Stimulated activated CD4-positive, alpha-beta T cell treated with anti-CD3 and anti-CD28 coated beads, Interleukin-15, amount 100 ng/mL, for 48 hours (primary cell): ENCODE data around the gene BAG2.

Source experiments
- DNase-seq, 2 donors: peaks; one replicate each; pipeline ENCODE4 v3.0.0-alpha.2; 2020; ENCODE audit warnings: low read depth in 2 of 2

Gene BAG2

DNA sequence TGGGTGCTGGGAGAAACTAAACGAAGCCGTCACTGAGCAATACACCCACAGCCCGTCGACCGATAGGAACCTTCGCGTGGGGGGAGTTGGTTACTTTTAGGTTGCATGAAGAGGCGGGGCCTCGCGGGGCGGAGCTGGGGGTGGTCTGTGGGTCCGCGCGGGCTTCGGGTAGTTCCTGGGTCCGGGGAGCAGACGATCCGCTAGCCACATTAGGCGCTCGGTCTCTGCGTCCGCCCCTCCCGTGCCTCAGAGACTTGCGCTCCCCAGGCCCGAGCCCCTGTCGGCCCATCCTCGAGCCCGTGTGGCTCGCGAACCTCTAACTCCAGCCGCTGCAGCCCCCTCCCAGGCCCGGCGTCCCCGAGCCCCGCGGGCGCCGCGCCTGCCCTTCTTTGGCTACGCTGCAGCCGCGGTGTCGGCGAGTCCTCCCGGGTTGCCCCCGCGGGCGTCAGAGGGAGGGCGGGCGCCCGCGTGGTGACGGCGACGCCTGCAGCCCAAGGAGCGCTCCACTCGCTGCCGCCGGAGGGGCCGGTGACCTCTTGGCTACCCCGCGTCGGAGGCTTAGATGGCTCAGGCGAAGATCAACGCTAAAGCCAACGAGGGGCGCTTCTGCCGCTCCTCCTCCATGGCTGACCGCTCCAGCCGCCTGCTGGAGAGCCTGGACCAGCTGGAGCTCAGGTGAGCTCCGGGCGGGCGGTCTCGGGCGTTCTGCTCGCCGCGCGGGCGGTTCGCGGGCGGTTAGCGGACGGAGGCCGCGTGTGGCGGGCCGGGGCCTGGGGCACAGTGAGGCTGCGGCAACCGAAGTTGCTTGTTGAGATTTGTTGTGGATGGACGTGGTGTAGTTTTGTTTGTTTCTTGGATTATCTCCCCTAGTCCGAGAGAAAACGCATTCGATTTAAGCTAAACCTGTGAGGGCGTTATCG, at the start of gene BAG2:
TSS of gene BAG2 (plus strand) at position 191 of the 920 bp plus-strand sequence. CDS start at position 563, 372 bp downstream.
- peak; percentile 88 to 89 for DNase-seq

DNA sequence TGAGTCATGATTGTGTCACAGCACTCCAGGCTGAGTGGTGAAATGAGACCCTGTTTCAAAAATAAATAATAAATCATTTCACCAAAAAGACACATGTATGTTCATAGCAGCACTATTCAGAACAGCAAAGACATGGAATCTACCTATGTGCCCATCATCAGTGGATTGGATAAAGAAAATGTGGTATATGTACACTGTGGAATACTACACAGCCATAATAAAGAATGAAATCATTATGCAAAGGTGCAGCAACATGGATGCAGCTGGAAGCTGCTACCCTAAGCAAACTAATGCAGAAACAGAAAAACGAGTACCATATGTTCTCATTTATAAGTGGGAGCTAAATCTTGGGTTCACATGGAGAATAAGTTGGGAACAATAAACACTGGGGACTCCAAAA, 49.0 kb upstream of the BAG2 start:
- DNase-seq: no peak

DNA sequence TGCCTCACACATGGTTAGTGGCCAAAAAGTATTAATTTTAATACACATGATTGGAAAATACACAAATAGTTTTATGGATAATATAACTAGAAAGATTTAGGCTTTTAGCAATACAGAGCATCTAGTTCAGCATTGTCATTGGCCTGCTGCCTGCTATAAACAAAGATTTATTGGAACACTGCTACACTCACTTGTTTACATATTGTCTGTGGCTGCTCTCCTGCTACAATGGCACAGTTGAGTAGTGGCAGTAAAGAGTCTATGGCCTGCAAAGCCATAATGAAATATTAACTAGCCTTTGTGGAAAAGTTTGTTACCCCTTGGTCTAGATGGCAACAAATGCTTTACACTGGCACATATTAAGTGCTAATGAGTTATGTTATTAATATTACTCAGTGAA, 44.4 kb upstream of the BAG2 start:
- DNase-seq: no peak

DNA sequence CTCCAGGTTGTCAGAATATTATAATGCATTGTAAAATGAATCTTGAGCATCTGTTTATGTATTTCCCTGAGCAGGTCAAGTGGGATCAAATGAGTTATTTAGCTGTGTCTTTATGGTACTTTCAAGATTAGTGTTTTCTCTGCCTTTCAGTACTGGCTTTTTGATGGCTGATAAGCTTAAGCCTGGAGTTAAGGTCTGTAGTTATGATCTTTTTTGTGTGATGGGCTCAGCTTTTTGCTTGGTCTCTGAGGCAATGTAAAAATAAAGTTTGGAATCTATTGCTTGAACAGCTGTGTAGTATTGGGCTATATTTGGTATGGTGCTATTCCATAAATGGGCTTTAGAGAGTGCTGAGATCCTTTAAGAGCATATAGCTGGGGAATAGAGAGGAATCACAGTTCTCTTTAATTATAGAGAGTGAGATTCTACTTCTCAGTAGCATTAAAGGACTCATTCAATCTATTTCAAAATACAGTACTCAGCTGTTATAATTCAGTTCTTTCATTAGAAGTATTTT, 41.4 kb upstream of the BAG2 start:
- no peak for DNase-seq

- DNase-seq: no peak
Observed at GRCh38 chr6:57134954-57135353, 37.2 kb upstream of the BAG2 start.

- no peak for DNase-seq
Observed at GRCh38 chr6:57135885-57136284, 36.2 kb upstream of the BAG2 start.

- DNase-seq: no peak
Observed at GRCh38 chr6:57137350-57137749, 34.8 kb upstream of the BAG2 start.

GRCh38 chr6:57138026-57138425, 34.1 kb upstream of the BAG2 start:
- no peak for DNase-seq

- DNase-seq: no peak
Observed at GRCh38 chr6:57141451-57142177, 30.5 kb upstream of the BAG2 start.

DNA sequence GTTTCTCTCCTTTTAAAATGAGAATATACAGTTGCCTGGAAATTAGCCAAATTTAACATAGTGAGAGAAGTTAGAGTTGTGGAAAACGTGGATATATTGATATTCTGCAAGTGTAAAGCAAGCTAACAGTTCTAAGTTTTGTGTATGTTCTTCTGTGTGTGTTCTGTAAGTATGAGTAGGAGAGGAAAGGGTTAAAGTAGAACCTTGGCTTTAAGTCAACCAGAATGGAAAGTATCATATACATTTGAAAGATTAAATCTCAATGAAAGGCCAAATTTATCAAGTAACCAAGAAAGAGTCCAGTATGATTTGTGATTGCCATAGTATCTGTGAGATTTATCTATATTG, 30.0 kb upstream of the BAG2 start:
- no peak for DNase-seq

- DNase-seq: no peak
Observed at GRCh38 chr6:57143690-57144089, 28.4 kb upstream of the BAG2 start.

DNA sequence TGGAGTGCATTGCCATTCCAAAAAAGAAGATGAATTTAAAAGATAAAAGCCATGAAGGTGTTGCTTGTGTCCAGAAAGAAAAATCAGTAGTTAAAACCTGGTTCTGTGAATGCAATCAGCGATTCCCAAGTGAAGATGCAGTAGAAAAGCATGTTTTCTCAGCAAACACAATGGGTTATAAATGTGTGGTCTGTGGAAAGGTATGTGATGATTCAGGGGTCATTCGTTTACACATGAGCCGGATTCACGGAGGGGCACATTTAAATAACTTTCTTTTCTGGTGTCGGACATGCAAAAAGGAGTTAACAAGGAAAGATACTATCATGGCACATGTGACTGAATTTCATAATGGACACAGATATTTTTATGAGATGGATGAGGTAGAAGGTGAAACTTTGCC, 24.7 kb upstream of the BAG2 start:
- no peak for DNase-seq

DNA sequence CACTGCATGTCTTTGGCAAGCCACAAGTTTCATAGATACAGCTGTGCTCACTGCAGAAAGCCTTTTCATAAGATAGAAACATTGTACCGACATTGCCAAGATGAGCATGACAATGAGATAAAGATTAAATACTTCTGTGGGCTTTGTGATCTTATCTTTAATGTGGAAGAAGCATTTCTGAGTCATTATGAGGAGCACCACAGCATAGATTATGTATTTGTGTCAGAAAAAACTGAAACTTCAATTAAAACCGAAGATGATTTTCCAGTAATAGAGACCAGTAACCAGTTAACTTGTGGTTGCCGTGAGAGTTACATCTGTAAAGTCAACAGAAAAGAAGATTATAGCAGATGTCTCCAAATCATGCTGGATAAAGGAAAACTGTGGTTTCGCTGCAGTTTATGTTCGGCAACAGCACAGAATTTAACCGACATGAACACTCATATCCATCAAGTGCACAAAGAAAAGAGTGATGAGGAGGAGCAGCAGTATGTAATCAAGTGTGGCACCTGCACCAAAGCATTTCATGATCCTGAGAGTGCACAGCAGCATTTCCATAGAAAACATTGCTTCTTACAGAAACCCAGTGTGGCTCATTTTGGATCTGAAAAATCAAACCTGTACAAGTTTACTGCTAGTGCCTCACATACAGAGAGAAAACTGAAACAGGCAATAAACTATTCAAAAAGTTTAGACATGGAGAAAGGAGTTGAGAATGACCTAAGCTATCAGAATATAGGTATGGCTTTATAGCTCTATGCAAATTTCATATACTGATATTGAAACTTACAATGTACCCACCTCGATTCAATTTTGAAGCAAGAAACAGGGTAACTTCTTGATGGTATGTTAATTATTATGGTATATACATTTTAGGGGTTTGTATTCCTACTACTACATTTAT, 23.9 kb upstream of the BAG2 start:
- DNase-seq: no peak

DNA sequence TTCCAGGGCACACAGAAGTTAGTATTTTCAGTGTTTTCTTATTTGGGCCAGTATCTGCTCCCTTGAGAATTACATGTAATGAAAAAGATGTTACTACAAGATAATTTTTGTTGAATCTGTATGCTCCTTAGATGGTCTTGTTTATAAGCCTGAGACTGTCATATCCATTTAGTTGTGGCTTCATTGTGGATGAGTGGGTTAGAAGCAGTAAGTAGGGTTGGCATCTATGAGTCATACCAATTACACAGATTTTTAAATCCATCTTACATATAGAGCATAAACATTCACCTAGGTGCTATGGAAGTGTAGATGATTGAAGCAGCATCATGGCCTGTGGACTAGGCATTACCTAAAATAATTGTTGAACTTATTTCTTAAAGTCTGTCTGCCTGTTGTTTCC, 13.5 kb upstream of the BAG2 start:
- DNase-seq: no peak

- DNase-seq: no peak
Observed at GRCh38 chr6:57159127-57159526, 13.0 kb upstream of the BAG2 start.

GRCh38 chr6:57162028-57162427, 10.1 kb upstream of the BAG2 start:
- no peak for DNase-seq

DNA sequence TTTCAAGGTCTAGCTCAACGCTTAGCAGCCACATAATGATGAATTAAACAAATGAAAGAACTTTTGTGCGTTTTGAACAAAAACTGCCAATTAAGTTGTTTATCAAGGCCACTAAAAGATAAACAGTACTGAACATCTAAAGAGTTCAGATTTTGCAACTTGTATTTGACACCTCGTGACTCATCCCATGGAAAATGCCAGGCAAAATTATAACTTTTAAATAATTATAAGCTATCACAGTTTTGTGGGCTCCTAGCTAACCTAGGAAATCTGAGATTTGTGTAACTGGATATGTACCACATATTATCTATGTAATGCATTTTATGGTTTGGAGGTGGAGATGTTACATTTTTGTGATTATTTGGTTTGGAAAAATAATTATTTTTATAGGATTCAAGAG, 9.6 kb upstream of the BAG2 start:
- DNase-seq: no peak

- DNase-seq: no peak
Observed at GRCh38 chr6:57163956-57164355, 8.2 kb upstream of the BAG2 start.

- DNase-seq: no peak
Observed at GRCh38 chr6:57165080-57165479, 7.0 kb upstream of the BAG2 start.

DNA sequence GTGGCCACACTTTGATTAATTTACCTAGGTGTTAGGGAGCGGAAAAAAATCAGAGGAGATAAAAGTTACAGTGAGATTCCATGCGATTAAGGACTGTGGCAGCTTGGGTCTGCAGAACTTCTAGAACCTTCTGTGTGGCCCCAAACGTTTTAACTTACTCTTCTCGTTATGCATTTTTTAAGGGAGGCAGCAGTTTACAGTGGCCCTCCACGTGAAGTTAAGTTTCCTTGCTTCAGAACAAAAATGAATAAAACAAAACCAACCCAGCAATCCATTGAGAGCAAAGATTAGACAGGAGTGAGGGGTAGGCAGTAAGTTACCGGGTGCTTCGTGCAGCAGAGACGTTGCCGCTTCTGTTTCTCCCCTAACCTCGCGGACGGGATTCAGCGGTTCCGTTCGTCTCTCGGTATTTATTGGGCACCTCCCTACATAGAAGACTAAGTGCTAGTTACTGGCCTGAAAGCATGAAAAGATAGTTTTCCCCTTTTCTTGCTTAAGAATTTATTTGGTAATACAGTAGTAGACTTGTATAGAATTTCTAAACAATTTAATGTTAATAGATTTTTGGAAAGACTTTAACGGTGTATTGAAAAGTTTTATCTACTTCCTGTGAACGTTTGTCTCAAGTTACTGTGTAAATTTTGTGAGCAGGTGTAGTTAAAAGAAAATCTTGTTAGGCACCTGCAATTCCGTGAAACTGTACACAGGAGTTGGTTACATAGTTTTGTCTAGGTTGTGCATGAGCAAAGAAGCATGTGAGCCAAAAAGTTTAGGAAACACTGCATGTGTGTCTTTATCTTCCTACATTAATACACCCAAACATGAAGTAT, 1.1 kb downstream of the BAG2 start:
- DNase-seq: no peak

DNA sequence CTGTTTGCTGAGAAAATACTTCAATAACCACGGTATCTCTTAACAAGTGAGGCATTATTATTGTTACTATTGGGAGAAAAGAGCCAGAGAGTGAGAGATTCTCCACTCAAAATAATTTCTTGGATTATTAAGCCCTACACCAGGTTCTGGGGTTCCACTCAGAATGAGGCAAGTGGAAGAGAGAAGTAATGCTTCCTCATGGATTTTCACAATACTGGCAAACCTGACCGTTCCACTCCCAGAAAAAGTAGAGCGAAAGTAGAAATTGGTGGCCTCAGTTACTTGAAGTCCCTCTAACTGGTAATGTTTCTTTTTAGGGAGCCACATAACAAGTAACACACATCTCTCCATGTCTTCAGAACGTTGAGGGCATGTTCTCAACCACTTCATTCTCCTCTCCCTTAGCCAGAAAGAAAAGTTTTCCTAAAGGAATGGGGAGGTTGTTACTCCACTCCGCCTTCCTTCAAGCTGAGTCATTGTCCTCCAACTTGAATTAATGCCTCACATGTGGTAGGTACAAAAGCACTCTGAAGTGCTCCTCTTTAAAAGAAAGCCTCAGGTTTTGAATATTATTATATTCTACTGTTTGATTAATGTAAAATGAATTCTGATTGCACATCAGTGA, 1.9 kb downstream of the BAG2 start:
- DNase-seq: no peak
